Right renal cortex interstitium (tissue), 3 donors: ENCODE data around the gene ZBTB11. TPM values are rescaled to one million over a fixed set of nuclear protein-coding genes. Genes with fewer than 3 reads are reported as not detected.
A peak's percentile ranks its signal among the peaks of the same experiment; 100 is the strongest.
"Not testable (repeated sequence)": the region's sequence is repeated elsewhere in the genome, so short reads cannot be mapped to it uniquely, and the experiment has no call there.

Experiments
- DNase-seq, 3 donors: peaks; one replicate each; pipeline ENCODE4 v3.0.0-alpha.2; 2013; ENCODE audit warnings: low read depth in 3 of 3, low spot score in 2 of 3
- polyA plus RNA-seq, 3 donors: library from polyadenylated mRNA; unstranded; fragments of 120-200 nt; gene quantifications; one replicate each; pipeline ENCODE4 v1.2.1, GENCODE V29; 2013; ENCODE audit not compliant: insufficient read length in 3 of 3

The ZBTB11 gene
- polyA plus RNA-seq, 3 donors: 22.1 to 25.0 (median 22.2) TPM

GRCh38 chr3:101691685-101692671 is 15.0 kb upstream of the ZBTB11 start:
- not testable (repeated sequence) for DNase-seq

GRCh38 chr3:101690972-101691371 is 14.0 kb upstream of the ZBTB11 start:
- no peak for DNase-seq

DNA sequence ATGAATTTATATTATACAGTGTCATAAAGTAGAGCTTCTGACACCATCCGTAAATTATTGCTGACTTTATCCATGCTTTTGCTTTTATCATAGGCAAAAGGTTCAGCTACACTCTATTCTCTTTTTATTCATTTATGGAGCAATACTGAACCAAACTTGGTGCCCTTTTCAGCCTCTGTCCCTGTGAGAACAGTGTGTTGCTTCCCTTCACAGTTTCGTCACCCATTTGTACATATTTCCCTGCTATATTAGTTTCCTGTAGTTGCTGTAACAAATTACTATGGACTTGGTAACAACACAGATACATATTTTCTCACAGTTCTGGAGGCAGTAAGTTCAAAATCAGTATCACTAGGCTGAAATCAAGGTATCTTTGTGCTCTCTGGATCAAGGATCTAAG is 12.4 kb upstream of the ZBTB11 start:
- no peak for DNase-seq

DNA sequence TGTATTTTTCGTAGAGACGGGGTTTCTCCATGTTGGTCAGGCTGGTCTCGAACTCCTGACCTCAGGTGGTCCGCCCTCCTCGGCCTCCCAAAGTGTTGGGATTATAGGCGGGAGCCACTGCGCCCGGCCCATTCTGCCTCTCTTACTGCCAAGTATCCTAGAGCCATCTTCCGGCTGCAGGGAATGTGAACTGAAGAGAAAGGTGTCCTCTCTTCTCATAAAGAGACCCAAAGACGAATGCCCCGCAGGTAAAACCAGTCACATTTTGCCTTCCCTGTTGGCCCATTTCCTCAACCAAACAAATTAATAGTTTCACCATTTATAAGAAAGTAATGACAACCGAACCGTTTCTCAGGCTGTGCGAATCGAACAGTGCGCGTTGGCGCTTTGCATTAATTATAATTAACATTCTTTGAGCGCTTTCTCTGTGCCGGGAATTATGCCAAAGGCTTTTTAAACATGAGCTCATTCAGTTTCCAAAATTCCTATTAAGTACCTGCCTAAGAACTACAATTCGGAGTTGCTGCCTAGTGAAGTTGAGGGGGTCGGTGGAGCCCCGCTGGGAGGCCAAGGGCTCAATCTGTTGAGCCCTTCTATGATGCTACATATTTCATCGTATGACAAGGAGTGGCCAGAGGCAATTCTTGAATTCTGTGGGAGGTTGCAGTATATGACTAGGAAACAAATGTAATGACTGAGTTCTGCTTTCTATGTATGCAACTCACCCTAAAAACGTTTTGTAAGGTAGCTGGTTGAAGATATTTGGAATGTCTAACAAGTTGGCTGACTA is 10.4 kb upstream of the ZBTB11 start:
- no peak for DNase-seq

DNA sequence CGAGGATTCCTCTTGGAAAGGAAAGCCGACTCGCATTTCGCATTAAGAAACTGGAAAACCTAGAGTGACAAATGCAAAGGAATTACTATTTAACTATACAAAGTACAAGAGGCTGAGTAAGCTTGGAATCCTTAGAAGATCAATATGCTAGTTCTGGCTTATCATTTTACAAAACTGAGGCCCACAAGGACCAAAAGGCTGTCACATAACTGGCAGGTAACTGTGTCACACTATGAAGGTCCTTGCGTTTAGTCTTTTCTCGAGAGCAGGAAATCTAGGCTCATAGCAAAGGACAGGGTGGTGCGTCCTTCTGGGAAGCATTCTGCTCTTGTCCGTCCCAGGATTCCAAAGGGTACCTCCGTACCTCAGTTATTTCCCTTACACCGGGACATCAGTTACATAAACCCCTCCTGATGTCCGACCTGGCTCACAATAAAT is 9.0 kb upstream of the ZBTB11 start:
- no peak for DNase-seq

DNA sequence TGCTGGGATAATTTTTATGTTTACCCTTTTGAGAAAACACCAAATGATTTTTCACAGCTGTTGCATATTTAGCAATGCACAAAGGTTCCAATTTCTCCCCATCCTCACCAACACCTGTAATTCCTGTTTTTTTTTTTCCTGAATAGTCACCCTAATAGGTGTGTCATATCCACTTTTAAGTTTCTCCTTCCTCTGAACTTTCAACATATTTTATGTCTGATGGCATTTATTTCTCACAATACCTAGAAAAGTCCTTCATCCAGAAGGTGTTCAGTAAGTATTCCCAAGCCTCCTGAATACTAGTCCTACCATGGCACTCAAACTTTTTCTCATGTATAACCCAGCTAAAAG is 8.1 kb upstream of the ZBTB11 start:
- DNase-seq: no peak

- no peak for DNase-seq
Measured at GRCh38 chr3:101680466-101680865, 3.5 kb upstream of the ZBTB11 start.

GRCh38 chr3:101678837-101679236 is 1.9 kb upstream of the ZBTB11 start:
- not testable (repeated sequence) for DNase-seq

DNA sequence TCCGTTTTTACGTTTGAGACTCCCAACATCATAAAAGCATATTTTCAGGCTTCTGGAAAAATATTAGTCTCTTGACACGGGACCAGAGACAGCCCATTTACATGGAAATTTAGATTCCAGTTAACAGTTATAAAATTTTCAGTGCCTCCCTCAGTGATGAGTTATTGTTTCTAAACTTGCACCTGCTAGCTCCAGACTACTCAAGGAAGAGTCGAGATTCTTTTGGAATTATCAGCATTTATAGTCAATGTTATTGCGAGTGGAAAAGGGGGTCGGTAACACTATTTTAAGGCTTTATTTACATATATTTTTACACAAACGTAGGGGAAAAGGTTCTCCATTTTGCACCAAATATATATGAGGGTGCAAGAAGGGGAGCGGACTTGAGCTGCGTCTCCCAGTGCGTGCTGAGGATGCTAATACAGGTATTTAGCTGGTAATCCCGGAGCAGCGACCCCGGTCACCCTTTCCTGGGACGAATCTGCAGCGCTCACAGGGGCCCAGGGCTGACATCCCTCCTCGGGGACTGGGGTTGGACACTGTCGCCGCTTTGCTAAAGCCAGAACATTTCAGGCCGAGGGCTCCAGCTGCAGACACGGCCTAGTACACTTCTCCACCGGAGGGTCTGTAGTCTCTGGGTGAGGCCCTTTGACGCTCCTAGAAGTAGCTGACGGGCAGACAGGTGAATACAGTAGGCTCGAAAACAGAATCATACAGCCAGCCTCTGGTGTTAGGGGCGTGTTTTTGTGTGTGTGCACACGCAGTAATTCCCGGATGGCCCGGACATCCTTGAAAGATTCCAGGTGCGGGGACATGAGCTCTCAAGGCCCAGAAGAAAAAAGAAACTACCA is 729 bp upstream of the ZBTB11 start:
- no peak for DNase-seq

- DNase-seq: peak; percentile 84 to 91 (median 88)
Measured at GRCh38 chr3:101676216-101676764, 642 bp downstream of the ZBTB11 start.

GRCh38 chr3:101675709-101676215 is 1.2 kb downstream of the ZBTB11 start:
- DNase-seq: peak in 1 of 3 donors; percentile 69

DNA sequence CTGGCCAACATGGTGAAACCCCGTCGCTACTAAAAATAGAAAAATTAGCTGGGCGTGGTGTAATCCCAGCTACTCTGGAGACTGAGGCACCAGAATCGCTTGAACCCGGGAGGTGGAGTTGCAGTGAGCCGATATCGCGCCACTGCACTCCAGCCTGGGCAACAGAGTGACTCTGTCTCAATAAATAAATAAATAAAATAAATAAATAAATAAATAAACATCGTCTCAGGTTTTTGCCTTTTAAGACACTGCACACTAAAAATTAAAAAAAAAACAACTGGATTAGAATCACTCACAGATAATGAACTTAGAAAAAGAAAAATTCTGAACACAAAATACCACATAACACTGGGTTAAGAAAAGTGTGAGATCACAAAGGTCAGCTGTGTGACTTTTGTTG is 2.4 kb downstream of the ZBTB11 start:
- no peak for DNase-seq

- DNase-seq: no peak
Measured at GRCh38 chr3:101673953-101674352, 3.0 kb downstream of the ZBTB11 start.

GRCh38 chr3:101671014-101671413 is 5.9 kb downstream of the ZBTB11 start:
- no peak for DNase-seq

DNA sequence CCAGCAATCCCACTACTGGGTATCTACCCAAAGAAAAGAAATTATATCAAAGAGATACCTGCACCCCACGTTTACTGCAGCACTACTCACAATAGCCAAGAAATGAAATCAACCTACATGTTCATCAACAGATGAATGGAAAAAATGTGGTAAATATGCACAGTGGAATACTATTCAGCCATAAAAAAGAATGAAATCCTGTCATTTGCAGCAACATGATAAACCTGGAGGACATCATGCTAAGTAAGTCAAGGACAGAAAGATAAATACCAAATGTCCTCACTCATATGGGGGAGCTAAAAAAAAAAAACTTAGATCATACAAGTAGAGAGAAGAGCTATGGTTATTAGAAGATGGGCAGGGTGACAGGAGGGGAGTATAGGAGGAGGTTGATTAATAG is 9.1 kb downstream of the ZBTB11 start:
- DNase-seq: no peak

DNA sequence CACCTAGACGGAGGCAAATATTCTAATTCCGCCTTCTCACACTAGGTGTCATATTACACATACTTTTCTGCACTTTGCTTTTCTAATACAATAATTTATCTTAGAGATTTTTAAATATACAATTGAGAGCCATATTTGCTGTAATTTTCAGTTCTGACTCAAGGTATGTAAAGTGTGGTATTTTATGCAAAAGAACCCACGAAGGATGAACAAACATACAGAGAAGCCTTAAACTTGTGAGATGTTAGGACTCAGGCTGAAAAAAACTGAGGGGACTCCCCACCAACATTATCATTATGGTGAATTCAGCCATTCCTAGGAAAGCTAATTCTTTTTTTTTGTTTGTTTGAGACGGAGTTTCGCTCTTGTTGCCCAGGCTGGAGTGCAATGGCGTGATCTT is 9.6 kb downstream of the ZBTB11 start:
- no peak for DNase-seq

DNA sequence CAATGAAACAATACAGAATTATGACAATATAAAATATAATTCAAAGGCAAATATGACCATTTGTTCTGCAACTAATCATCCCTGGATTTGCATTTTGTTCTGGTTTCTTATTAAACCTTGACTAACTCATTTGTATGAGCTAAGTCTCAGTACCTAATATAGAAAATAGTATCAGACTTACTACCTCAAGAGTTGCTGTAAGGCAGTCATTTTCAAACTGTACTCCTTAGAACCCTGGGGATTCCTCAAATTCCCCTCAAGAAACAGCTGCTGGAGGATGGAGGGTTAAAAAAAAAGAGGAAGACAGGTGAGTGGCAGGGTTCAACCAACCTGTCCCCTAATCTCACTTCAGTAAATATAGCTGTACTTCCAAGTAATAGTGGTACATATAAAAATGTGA is 11.1 kb downstream of the ZBTB11 start:
- no peak for DNase-seq

- no peak for DNase-seq
Measured at GRCh38 chr3:101665357-101665756, 11.6 kb downstream of the ZBTB11 start.

GRCh38 chr3:101660714-101661113 is 16.2 kb downstream of the ZBTB11 start:
- DNase-seq: no peak

- DNase-seq: no peak
Measured at GRCh38 chr3:101656651-101657050, 20.3 kb downstream of the ZBTB11 start.
